ENCODE results near the gene RASAL3. TPM values are rescaled to one million over a fixed set of nuclear protein-coding genes. Genes with fewer than 3 reads are reported as not detected.

Gene RASAL3
- total RNA-seq, 1 experiment from 2014 or later, result 0.57 TPM

MicroRNA genes within 50 kb of the gene (microRNA counts, 767-probe panel; counts per million panel counts)
- microRNA hsa-miR-1470, result not detected

Small RNAs within 50 kb of the gene (microRNA-seq; reads per million reads assigned to microRNA genes)
- gene MIR1470 (ENCODE audit: borderline number of aligned reads), result not detected

Other genes starting within 250 kb of the RASAL3 start
- gene EPHX3, start 232.1 kb downstream of the RASAL3 start, total RNA-seq (2021; ENCODE audit: unreplicated experiment), result 0.12 TPM
- gene BRD4, start 132.0 kb downstream of the RASAL3 start, total RNA-seq (2021; ENCODE audit: unreplicated experiment), result 52.9 TPM
- 50.6 TPM for gene AKAP8, start 84.8 kb downstream of the RASAL3 start, total RNA-seq (2021; ENCODE audit: unreplicated experiment)
- gene AKAP8L, start 45.6 kb downstream of the RASAL3 start, total RNA-seq (2021; ENCODE audit: unreplicated experiment), result 106 TPM
- gene WIZ, start 14.6 kb downstream of the RASAL3 start, total RNA-seq (2021; ENCODE audit: unreplicated experiment), result 28.4 TPM
- not detected for gene PGLYRP2, start 15.0 kb upstream of the RASAL3 start, total RNA-seq (2021; ENCODE audit: unreplicated experiment)
- 4.9 TPM for gene CYP4F22, start 44.0 kb upstream of the RASAL3 start, total RNA-seq (2021; ENCODE audit: unreplicated experiment)
- gene CYP4F8, start 150.7 kb upstream of the RASAL3 start, total RNA-seq (2021; ENCODE audit: unreplicated experiment), result not detected
- gene CYP4F3, start 176.4 kb upstream of the RASAL3 start, total RNA-seq (2021; ENCODE audit: unreplicated experiment), result 3.6 TPM
- gene CYP4F12, start 208.5 kb upstream of the RASAL3 start, total RNA-seq (2021; ENCODE audit: unreplicated experiment), result 4.4 TPM